Measurements from ENCODE around the gene PLD4.
"Not testable (repeated sequence)": the region's sequence is repeated elsewhere in the genome, so short reads cannot be mapped to it uniquely, and the experiment has no call there.

PLD4 gene

GRCh38 chr14:104898870-104899510, 25.7 kb upstream of the PLD4 start:
- DNase-seq (ENCODE audit: low read depth in 2 of 2, low spot score in 1 of 2), result no peak

- DNase-seq (ENCODE audit: low read depth in 2 of 2, low spot score in 1 of 2), result no peak
Measured at GRCh38 chr14:104899781-104900180, 24.9 kb upstream of the PLD4 start.

GRCh38 chr14:104900639-104901512, 23.8 kb upstream of the PLD4 start:
- no peak for DNase-seq (ENCODE audit: low read depth in 2 of 2, low spot score in 1 of 2)

- no peak for DNase-seq (ENCODE audit: low read depth in 2 of 2, low spot score in 1 of 2)
Measured at GRCh38 chr14:104903990-104904389, 20.7 kb upstream of the PLD4 start.

GRCh38 chr14:104904650-104905578, 19.8 kb upstream of the PLD4 start:
- not testable (repeated sequence) for DNase-seq (ENCODE audit: low read depth in 2 of 2, low spot score in 1 of 2)

- DNase-seq (ENCODE audit: low read depth in 2 of 2, low spot score in 1 of 2), result not testable (repeated sequence)
Measured at GRCh38 chr14:104905579-104905933, 19.1 kb upstream of the PLD4 start.

GRCh38 chr14:104908303-104908702, 16.4 kb upstream of the PLD4 start:
- no peak for DNase-seq (ENCODE audit: low read depth in 2 of 2, low spot score in 1 of 2)

GRCh38 chr14:104912053-104912452, 12.6 kb upstream of the PLD4 start:
- DNase-seq (ENCODE audit: low read depth in 2 of 2, low spot score in 1 of 2), result no peak

GRCh38 chr14:104913435-104913834, 11.2 kb upstream of the PLD4 start:
- DNase-seq (ENCODE audit: low read depth in 2 of 2, low spot score in 1 of 2), result no peak

GRCh38 chr14:104917116-104917515, 7.6 kb upstream of the PLD4 start:
- DNase-seq (ENCODE audit: low read depth in 2 of 2, low spot score in 1 of 2), result no peak

GRCh38 chr14:104917993-104918392, 6.7 kb upstream of the PLD4 start:
- no peak for DNase-seq (ENCODE audit: low read depth in 2 of 2, low spot score in 1 of 2)

GRCh38 chr14:104919152-104919992, 5.3 kb upstream of the PLD4 start:
- not testable (repeated sequence) for DNase-seq (ENCODE audit: low read depth in 2 of 2, low spot score in 1 of 2)

GRCh38 chr14:104919993-104920315, 4.7 kb upstream of the PLD4 start:
- no peak for DNase-seq (ENCODE audit: low read depth in 2 of 2, low spot score in 1 of 2)

- DNase-seq (ENCODE audit: low read depth in 2 of 2, low spot score in 1 of 2), result no peak
Measured at GRCh38 chr14:104923640-104924420, 849 bp upstream of the PLD4 start.

GRCh38 chr14:104925214-104925854, 655 bp downstream of the PLD4 start:
- no peak for DNase-seq (ENCODE audit: low read depth in 2 of 2, low spot score in 1 of 2)

GRCh38 chr14:104925855-104926609, 1.4 kb downstream of the PLD4 start:
- DNase-seq (ENCODE audit: low read depth in 2 of 2, low spot score in 1 of 2), result no peak

GRCh38 chr14:104926619-104927431, 2.1 kb downstream of the PLD4 start:
- DNase-seq (ENCODE audit: low read depth in 2 of 2, low spot score in 1 of 2), result no peak

GRCh38 chr14:104927432-104927816, 2.7 kb downstream of the PLD4 start:
- no peak for DNase-seq (ENCODE audit: low read depth in 2 of 2, low spot score in 1 of 2)

Measured in stimulated activated CD8-positive, alpha-beta memory T cell treated with anti-CD3 and anti-CD28 coated beads, Interleukin-4, amount 100 ng/mL, for 4 hours (primary cell).